Islet of Langerhans (tissue), 1 donor: ENCODE data around the gene FUT3.
"Not testable (repeated sequence)": the region's sequence is repeated elsewhere in the genome, so short reads cannot be mapped to it uniquely, and the experiment has no call there.

Experiments used
- FAIRE-seq: peaks from one replicate; lab custom pipeline; 2011; peaks lifted over from hg19 to GRCh38; lab: Jason Lieb, UNC

The FUT3 gene

DNA sequence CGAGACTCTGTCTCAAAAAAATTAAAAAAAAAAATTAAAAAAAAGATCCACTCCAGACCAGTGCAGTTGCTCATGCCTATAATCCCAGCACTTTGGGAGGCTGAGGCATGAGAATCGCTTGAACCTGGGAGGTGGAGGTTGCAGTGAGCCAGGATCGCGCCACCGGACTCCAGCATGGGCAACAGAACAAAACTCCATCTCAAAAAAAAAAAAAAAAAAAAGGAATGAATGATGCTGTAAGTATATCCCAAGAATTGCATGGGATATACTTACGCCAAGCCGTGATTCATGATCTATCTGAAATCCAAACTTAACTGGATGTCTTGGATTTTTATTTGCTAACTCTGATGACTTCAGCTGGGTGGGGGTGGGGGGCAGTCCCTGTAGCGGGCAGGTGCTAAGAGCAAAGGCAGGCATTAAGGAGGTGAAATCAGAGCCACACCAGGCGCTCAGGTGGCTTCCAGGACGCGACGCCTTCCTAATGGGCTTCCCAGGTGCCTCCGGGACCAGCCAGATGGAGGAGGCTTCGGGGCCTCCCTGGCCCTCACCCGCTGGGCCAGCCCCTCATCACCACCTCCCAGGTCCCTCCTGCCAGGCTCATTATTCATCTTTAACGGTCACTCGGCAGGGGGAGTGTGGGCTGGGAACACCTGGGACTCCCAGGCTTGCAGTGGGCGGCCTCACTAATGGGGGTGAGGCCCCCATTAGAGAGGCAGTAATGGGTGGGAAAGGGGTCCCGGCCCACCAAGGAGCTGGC is 30.5 kb upstream of the FUT3 start:
- no peak for FAIRE-seq

GRCh38 chr19:5880604-5881078 is 29.4 kb upstream of the FUT3 start:
- FAIRE-seq, result no peak

DNA sequence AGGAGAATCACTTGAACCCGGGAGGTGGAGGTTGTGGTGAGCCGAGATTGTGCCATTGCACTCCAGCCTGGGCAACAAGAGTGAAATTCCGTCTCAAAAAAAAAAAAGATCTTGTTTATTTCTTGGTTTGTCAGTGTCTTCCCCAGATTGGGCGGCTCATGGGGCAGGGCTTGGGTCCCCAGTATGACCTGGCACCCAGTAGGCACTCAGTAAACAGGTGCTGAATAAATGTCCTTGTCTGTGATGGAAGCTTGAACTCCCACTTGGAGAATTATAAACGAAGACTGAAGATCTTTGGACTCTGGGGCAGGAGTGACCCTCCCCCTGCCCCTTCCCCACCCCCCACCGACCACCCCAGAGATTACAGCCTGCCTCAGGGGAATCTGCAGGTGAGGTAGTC is 28.9 kb upstream of the FUT3 start:
- FAIRE-seq, result no peak

GRCh38 chr19:5877882-5878281 is 26.6 kb upstream of the FUT3 start:
- FAIRE-seq, result no peak

- FAIRE-seq, result no peak
These were observed 26.2 kb upstream of the FUT3 start for GRCh38 chr19:5877427-5877826.

DNA sequence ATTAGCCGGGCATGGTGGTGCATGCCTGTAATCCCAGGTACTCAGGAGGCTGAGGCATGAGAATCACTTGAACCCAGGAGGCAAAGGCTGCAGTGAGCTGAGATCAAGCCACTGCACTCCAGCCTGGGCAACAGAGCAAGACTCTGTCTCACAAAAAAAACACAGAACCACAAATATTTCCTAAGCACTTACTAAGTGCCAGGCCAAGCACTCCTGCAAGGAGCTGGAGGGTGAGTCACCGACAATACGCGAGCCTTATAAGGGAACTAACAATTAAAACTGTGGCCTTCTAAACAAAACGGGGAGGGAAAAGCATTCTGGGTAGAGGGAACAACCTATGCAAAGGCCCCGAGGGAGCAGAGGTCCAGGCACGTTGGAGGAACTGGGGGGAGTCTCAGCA is 23.2 kb upstream of the FUT3 start:
- not testable (repeated sequence) for FAIRE-seq

DNA sequence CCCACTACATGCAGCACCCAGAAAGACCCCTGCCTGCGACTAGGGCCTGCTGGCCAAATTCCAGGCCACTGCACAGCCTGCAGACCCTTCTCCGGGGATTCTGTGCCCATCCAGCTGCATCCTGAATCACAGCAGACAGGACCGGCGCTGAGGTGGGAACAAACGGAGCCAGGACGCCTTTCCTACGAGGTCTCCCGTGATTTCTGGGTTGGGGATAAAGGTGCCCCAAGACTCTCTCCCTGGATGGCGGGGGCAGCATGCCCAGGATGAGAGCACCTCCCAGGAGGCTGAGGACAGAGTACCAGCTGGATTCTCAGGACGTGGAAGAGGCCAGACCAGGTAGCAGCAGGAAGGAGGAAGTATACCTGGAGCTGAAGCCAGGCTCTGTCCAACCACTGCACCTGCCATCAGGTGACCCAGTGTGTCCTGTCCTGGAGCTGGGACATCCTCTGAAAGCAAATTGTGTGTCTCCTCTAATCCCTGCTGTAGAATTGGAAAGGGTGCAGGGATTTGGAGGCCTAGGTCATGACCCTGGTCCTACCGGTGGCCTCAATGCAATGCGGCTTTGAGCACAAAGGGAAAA is 22.5 kb upstream of the FUT3 start:
- FAIRE-seq, result no peak

- no peak for FAIRE-seq
These were observed 19.7 kb upstream of the FUT3 start for GRCh38 chr19:5870986-5871394.

DNA sequence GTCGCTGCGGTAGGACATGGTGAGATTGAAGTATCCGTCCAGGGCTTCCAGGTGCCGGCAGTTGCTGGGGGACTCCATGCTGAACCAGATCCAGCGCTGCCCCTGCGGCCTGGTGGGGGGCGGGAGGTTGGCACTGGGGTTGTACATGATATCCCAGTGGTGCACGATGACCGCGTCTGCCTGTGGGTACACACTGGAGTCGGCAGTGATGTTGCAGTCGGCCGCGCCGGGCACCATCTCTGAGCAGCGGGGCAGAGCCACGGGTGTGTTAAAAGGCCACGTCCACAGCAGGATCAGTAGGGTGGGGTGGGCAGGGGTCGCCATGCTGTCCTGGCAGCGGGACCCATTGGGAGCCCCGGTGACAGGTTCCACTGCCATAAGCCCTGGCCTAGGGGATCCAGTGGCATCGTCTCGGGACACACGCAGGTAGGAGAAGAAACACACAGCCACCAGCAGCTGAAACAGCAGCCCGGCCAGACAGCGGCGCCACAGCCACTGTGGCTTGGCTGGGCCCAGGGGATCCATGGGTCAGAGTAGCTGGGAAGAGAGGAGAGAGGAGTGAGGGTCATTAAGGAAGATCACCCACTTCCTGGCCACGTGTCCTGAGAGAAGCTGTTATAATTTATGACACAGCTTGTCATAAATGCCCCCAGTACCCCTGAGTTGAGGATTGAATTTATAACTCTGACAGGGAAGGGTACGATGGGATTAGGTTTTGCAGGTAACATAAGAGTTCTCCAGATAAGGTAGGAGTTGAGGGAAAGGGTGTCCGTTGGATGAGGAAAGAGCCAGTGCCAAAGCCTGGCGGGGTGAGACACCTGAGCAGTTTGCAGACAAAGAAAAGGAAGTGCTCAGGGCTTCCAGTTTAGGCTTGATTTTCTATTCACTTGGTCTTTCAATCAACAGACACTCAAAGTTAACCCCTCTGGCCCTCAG is 16.2 kb upstream of the FUT3 start:
- no peak for FAIRE-seq

DNA sequence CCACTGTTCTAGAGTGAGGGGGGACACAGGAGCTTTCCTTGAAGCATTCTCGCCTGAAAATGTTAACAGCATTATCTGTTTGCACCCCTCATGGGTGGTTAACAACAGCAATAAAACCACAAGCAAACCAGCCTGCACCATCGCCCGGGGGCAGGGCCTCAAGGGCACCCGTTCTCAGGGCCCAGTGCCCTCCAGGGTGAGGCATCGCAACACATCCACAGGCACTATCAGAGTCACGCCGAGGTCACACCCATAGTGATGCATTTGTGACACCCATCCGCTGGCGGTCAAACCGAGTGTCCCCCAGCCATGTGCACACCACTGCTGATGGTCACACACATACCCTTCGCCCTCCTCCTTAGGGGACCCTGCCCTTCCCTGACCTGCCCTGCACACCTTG is 14.5 kb upstream of the FUT3 start:
- FAIRE-seq, result no peak

DNA sequence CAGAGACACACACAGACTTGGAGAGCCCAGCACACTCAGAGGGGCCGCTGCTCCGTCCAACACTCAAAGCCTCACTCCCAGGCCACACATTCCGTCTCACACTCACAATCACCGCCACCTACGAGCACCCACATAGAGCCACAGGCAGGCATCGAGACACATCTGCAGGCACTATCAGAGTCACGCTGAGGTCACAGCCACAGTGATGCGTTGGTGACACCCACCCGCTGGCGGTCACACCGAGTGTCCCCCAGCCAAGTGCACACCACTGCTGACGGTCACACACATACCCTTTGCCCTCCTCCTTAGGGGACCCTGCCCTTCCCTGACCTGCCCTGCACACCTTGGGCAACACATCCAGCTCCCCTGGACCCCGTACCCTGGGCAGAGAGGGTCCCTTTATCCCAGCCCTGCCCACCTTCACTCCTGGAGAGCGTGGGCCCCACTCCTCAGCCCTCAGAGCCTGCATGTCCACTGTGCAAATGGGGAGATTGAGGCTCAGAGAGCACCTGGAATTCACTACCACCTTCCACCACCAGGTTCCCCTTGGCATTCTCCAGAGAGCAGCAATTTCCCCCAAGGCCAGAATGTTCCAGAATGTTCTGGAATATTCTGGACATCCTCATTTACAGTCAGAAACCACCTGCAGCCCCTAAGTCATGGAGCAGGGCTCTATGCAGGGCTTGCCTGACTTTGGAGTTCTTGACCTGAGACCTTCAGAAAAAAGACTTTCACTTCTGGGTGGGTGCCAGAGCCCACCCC is 13.7 kb upstream of the FUT3 start:
- no peak for FAIRE-seq

GRCh38 chr19:5864013-5864720 is 12.9 kb upstream of the FUT3 start:
- FAIRE-seq, result no peak

DNA sequence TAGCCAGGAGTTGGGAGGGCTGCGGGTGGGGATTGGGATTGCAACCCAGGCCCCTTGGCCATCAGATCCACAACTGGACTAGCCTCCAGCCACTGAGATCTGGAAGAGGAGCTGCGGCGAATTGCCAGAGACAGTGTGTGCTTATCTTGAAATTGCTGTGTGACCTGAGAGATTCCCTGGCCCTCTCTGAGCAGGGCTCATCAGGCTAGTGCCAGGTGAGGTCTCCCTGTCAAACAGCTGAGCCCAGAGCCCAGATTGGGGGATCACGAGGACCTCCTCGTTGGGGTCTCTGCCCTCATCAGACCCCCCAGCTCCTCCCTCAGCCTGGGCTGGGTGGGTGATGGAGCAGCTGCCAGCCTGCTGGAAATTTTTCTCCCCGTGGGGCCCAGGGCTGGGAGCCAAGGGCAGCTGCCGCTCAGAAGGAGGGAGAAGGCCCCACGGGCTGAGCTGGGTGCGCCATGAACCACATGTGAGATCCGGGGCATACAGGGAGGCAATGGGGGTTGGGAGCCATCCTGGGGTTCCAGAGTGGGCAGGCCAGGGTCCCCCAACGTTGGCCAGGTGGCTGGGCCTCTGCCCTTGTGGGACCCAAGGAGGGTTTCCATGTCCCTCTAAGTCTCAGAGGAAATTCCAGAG is 11.9 kb upstream of the FUT3 start:
- no peak for FAIRE-seq

GRCh38 chr19:5857203-5858081 is 6.2 kb upstream of the FUT3 start:
- FAIRE-seq, result no peak

GRCh38 chr19:5855151-5855550 is 3.9 kb upstream of the FUT3 start:
- not testable (repeated sequence) for FAIRE-seq

- FAIRE-seq, result not testable (repeated sequence)
These were observed 2.9 kb upstream of the FUT3 start for GRCh38 chr19:5854121-5854520.

DNA sequence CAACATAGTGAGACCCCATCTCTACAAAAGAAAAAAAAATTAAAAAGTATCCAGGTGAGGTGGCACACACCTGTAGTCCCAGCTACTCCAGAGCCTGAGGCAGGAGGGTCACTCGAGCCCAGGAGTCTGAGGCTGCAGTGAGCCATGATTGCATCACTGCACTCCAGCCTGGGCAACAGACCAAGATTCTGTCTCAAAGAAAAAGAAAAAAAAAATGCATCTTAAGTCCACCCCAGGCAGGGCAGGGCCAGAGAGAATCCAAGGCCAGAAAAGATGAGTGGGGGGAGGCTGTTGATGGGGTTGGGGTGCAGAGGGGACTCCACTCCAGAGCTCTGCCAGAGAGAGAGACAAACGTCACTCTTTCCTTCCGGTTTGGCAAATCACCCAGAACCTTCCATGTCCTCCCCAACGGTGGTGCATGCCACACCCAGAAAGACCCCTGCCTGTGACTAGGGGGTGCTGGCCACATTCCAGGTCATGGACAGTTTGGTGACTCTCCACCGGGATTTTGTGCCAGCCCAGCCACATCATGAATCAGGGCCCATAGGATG is 431 bp downstream of the FUT3 start:
- FAIRE-seq, result no peak

DNA sequence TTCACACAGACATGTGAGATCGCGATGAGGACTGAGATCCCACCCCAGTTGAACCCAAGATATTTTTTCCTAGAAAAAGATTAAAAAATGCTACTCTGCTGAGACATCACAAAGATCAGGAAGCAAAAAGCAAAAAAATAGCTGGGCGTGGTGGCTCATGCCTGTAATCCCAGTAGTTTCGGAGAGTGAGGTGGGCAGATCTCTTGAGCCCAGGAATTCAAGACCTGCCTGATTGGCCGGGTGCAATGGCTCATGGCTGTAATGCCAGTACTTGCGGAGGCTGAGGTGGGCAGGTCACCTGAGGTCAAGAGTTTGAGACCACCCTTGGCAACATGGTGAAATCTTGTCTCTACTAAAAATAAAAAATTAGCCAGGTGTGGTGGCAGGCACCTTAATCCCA is 1.1 kb downstream of the FUT3 start:
- no peak for FAIRE-seq

- not testable (repeated sequence) for FAIRE-seq
These were observed 2.6 kb downstream of the FUT3 start for GRCh38 chr19:5848621-5849020.

DNA sequence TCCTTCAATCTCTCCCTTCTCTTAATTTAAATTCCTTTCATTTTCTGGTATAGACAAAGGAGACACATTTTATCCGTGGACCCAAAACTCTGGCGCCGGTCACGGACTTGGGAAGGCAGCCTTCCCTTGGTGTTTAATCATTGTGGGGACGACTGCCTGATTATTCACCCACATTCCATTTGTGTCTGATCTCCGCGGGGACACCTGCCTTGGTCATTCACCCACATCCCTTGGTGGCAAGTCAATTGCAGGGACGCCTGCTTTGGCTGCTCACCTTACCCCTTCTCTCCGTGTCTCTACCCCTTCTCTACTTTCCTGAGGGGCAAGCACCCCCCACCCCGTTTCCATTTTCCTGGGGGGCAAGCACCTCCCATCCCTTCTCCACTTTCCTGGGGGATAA is 3.4 kb downstream of the FUT3 start:
- not testable (repeated sequence) for FAIRE-seq
